H1 (cell line): ENCODE measurements around the gene PPP1R18. TPM values are rescaled to one million over a fixed set of nuclear protein-coding genes. Genes with fewer than 3 reads are reported as not detected.

Source experiments
- CTCF ChIA-PET: fragments of 300-600 bp; sonication (Branson Sonifier 250); formaldehyde crosslinking; loops from one replicate; lab custom pipeline; 2021; ENCODE audit not compliant: partially characterized antibody; lab: Charles Lee
- POLR2A ChIA-PET: fragments of 300-600 bp; sonication (Branson Sonifier 250); formaldehyde crosslinking; loops from one replicate; lab custom pipeline; 2021; ENCODE audit warnings: inconsistent platforms; ENCODE audit not compliant: partially characterized antibody; lab: Charles Lee
- DNase-seq, 2 experiments: peaks; one replicate each; pipeline versions ENCODE4 v3.0.0 to v3.0.0-alpha.2; 2010 to 2022; ENCODE audit warnings: low spot score in 2 of 2, low read depth in 1 of 2, mixed read lengths in 1 of 2
- FAIRE-seq: peaks from 2 replicates; lab custom pipeline; 2011; peaks lifted over from hg19 to GRCh38; lab: Jason Lieb, UNC
- H2AFZ ChIP-seq: 2 replicates; pipeline ENCODE4 v1.8.1; 2012; ENCODE audit warnings: low read length, inconsistent platforms
- H2AK5ac ChIP-seq: 2 replicates; pipeline ENCODE4 v1.6.1; 2013; ENCODE audit warnings: low read depth, low read length
- H2BK120ac ChIP-seq: replicated peaks from 2 replicates; pipeline ENCODE3; 2013; ENCODE audit warnings: low read depth, low read length, inconsistent platforms
- H2BK12ac ChIP-seq: 2 replicates; pipeline ENCODE4 v1.6.1; 2013; ENCODE audit warnings: low read depth, low read length
- H2BK15ac ChIP-seq: 2 replicates; pipeline ENCODE4 v1.6.1; 2013; ENCODE audit warnings: low read length
- H2BK20ac ChIP-seq: 2 replicates; pipeline ENCODE4 v1.6.1; 2013; ENCODE audit warnings: low read length
- H2BK5ac ChIP-seq: 2 replicates; pipeline ENCODE4 v1.6.1; 2013; ENCODE audit warnings: low read depth, low read length
- H3K14ac ChIP-seq: 2 replicates; pipeline ENCODE4 v1.6.1; 2013; ENCODE audit warnings: inconsistent platforms; ENCODE audit not compliant: insufficient read length
- H3K18ac ChIP-seq: 2 replicates; pipeline ENCODE4 v1.6.1; 2013; ENCODE audit warnings: low read length; ENCODE audit errors: extremely low read depth
- H3K23ac ChIP-seq: 2 replicates; pipeline ENCODE4 v1.6.1; 2013; ENCODE audit warnings: inconsistent platforms; ENCODE audit not compliant: insufficient read length
- H3K23me2 ChIP-seq: 2 replicates; pipeline ENCODE4 v1.6.1; 2013; ENCODE audit warnings: low read depth, low read length
- H3K27ac ChIP-seq: 2 replicates; pipeline ENCODE4 v1.6.1; 2011; ENCODE audit warnings: low read depth, low read length, inconsistent platforms
- H3K27me3 ChIP-seq, 4 experiments: replicated peaks in 1 of 4; 1 replicate in 1 of 4; 2 replicates in 3 of 4; pipeline versions ENCODE4 v1.6.1 to v1.8.1; 2011 to 2013; ENCODE audit warnings: low read length in 3 of 4, mild to moderate bottlenecking in 3 of 4, inconsistent platforms in 2 of 4, mixed read lengths in 2 of 4, moderate library complexity in 1 of 4; ENCODE audit not compliant: control insufficient read depth in 3 of 4, insufficient read depth in 3 of 4; ENCODE audit errors: extremely low read depth in 1 of 4
- H3K36me3 ChIP-seq, 4 experiments: 2 replicates each; pipeline versions ENCODE4 v1.6.1 to v1.8.1; 2011 to 2013; ENCODE audit warnings: mild to moderate bottlenecking in 4 of 4, low read length in 3 of 4, moderate library complexity in 2 of 4, control low read depth in 1 of 4, inconsistent platforms in 1 of 4; ENCODE audit not compliant: insufficient read depth in 4 of 4, control insufficient read depth in 2 of 4
- H3K4ac ChIP-seq: replicated peaks from 2 replicates; pipeline ENCODE3; 2013; ENCODE audit warnings: low read length, low read depth, mixed read lengths, inconsistent platforms; ENCODE audit not compliant: insufficient read length
- H3K4me1 ChIP-seq, 4 experiments: replicated peaks in 1 of 4; 1 replicate in 1 of 4; 2 replicates in 3 of 4; pipeline versions ENCODE4 v1.6.1 to v1.8.1; 2011 to 2013; ENCODE audit warnings: low read length in 3 of 4, inconsistent platforms in 2 of 4, mixed read lengths in 1 of 4; ENCODE audit not compliant: insufficient read depth in 4 of 4, control insufficient read depth in 3 of 4
- H3K4me2 ChIP-seq, 2 experiments: 2 replicates each; pipeline versions ENCODE4 v1.6.1 to v1.8.1; 2011 to 2013; ENCODE audit warnings: low read depth in 2 of 2, low read length in 2 of 2, control low read depth in 1 of 2, inconsistent platforms in 1 of 2, mild to moderate bottlenecking in 1 of 2; ENCODE audit not compliant: insufficient read depth in 1 of 2
- H3K4me3 ChIP-seq, 4 experiments: fragments of 200-600, 300-600 bp in 1 of 4; sonication (generic), shearing (Covaris generic), sonication (Bioruptor Twin) in 1 of 4; 2 replicates each; pipeline versions ENCODE4 v1.5.1 to v1.8.1; 2011 to 2016; ENCODE audit warnings: low read length in 4 of 4, low read depth in 3 of 4, control low read depth in 2 of 4, inconsistent platforms in 2 of 4, mild to moderate bottlenecking in 2 of 4, mixed read lengths in 1 of 4, moderate library complexity in 1 of 4; ENCODE audit not compliant: insufficient read depth in 2 of 4; ENCODE audit errors: extremely low read depth in 1 of 4
- H3K56ac ChIP-seq: replicated peaks from 2 replicates; pipeline ENCODE3; 2013; ENCODE audit warnings: low read depth, mild to moderate bottlenecking, mixed read lengths, low read length, inconsistent platforms; ENCODE audit not compliant: insufficient read length
- H3K79me1 ChIP-seq: 2 replicates; pipeline ENCODE4 v1.6.1; 2013; ENCODE audit warnings: low read depth, low read length, control low read depth
- H3K79me2 ChIP-seq, 2 experiments: 2 replicates each; pipeline versions ENCODE4 v1.6.1 to v1.8.1; 2012 to 2013; ENCODE audit warnings: low read length in 2 of 2, mild to moderate bottlenecking in 2 of 2, inconsistent platforms in 1 of 2; ENCODE audit not compliant: insufficient read depth in 2 of 2, control insufficient read depth in 1 of 2
- H3K9ac ChIP-seq, 4 experiments: replicated peaks in 1 of 4; 1 replicate in 1 of 4; 2 replicates in 3 of 4; pipeline versions ENCODE4 v1.6.1 to v1.8.1; 2011 to 2013; ENCODE audit warnings: low read depth in 3 of 4, low read length in 3 of 4, control low read depth in 2 of 4, mild to moderate bottlenecking in 2 of 4, moderate library complexity in 2 of 4, inconsistent platforms in 1 of 4; ENCODE audit errors: extremely low read depth in 1 of 4
- H3K9me3 ChIP-seq, 2 experiments: 2 replicates each; pipeline versions ENCODE4 v1.6.1 to v1.8.1; 2012 to 2013; ENCODE audit warnings: mild to moderate bottlenecking in 2 of 2, moderate library complexity in 2 of 2, control low read depth in 1 of 2, inconsistent platforms in 1 of 2, low read depth in 1 of 2, low read length in 1 of 2, mixed read lengths in 1 of 2; ENCODE audit not compliant: insufficient read depth in 2 of 2
- H4K20me1 ChIP-seq, 2 experiments: replicated peaks in 1 of 2; 2 replicates each; pipeline versions ENCODE3 to v1.8.1; 2011 to 2013; ENCODE audit warnings: inconsistent platforms in 2 of 2, low read length in 2 of 2, mild to moderate bottlenecking in 1 of 2; ENCODE audit not compliant: insufficient read depth in 2 of 2, control insufficient read depth in 1 of 2
- H4K5ac ChIP-seq: 2 replicates; pipeline ENCODE4 v1.6.1; 2013; ENCODE audit warnings: low read length, low read depth, mixed read lengths, inconsistent platforms; ENCODE audit not compliant: insufficient read length
- H4K8ac ChIP-seq: 2 replicates; pipeline ENCODE4 v1.8.0; 2013; ENCODE audit warnings: mild to moderate bottlenecking, moderate library complexity, low read length, inconsistent platforms; ENCODE audit not compliant: insufficient read depth; ENCODE audit errors: extremely low read depth
- H4K91ac ChIP-seq: replicated peaks from 2 replicates; pipeline ENCODE3; 2013; ENCODE audit warnings: low read length, mixed read lengths, inconsistent platforms; ENCODE audit not compliant: insufficient read length
- CHD1 ChIP-seq: IDR thresholded peaks from 2 replicates; pipeline ENCODE4 v1.6.1; 2012; ENCODE audit warnings: low read depth, low read length, improper control_type of control experiment
- CHD2 ChIP-seq: IDR thresholded peaks from 2 replicates; pipeline ENCODE4 v1.6.1; 2012; ENCODE audit warnings: low read length, improper control_type of control experiment
- E2F6 ChIP-seq: IDR thresholded peaks from 2 replicates; pipeline ENCODE4 v1.6.1; 2012; ENCODE audit warnings: inconsistent platforms
- EZH2 ChIP-seq: fragments of 200-600 bp; sonication (generic); IDR thresholded peaks from 2 replicates; pipeline ENCODE4 v1.7.1; 2012; ENCODE audit warnings: low read depth, mild to moderate bottlenecking, moderate library complexity, low read length, inconsistent platforms; ENCODE audit not compliant: severe bottlenecking
- KDM4A ChIP-seq: IDR thresholded peaks from one replicate; pipeline ENCODE4 v1.7.1; 2012; ENCODE audit warnings: low read depth, mild to moderate bottlenecking, moderate library complexity, low read length, inconsistent platforms; ENCODE audit not compliant: severe bottlenecking
- MAX ChIP-seq: IDR thresholded peaks from 2 replicates; pipeline ENCODE4 v1.6.1; 2012; ENCODE audit warnings: inconsistent platforms
- RBBP5 ChIP-seq: IDR thresholded peaks from 2 replicates; pipeline ENCODE4 v1.7.1; 2012; ENCODE audit warnings: low read depth, mild to moderate bottlenecking, inconsistent platforms, low read length, moderate library complexity, borderline replicate concordance
- RFX5 ChIP-seq: IDR thresholded peaks from 2 replicates; pipeline ENCODE4 v1.6.1; 2011; ENCODE audit warnings: low read depth, low read length, improper control_type of control experiment, borderline replicate concordance
- RNF2 ChIP-seq: fragments of 200-900, 300-1000 bp; sonication (generic); IDR thresholded peaks from 2 replicates; pipeline ENCODE4 v1.7.1; 2016; ENCODE audit warnings: borderline replicate concordance, low read depth, mild to moderate bottlenecking, antibody characterized with exemption, low read length; ENCODE audit not compliant: poor library complexity, severe bottlenecking; ENCODE audit errors: missing control alignments
- SP2 ChIP-seq: IDR thresholded peaks from 2 replicates; pipeline ENCODE4 v1.6.1; 2012; ENCODE audit warnings: mild to moderate bottlenecking, low read length, inconsistent platforms
- SRF ChIP-seq: IDR thresholded peaks from 2 replicates; pipeline ENCODE4 v1.6.1; 2011; ENCODE audit warnings: mild to moderate bottlenecking, low read depth, low read length, moderate library complexity
- WGBS, 2 experiments: shearing (Covaris generic) in 1 of 2; methylation state at CpG; one replicate each; pipeline versions ENCODE4 v1.1.6 to v1.1.7; 2013 to 2015; ENCODE audit warnings: low lambda C conversion rate in 2 of 2, mixed read lengths in 2 of 2, inconsistent platforms in 1 of 2, low coverage in 1 of 2, missing lambda C conversion rate in 1 of 2; ENCODE audit not compliant: insufficient replicate concordance in 2 of 2, insufficient coverage in 1 of 2, insufficient read length in 1 of 2; ENCODE audit errors: extremely low coverage in 1 of 2, missing lambda C conversion rate in 1 of 2; 5-methylcytosine and 5-hydroxymethylcytosine counted together
- polyA plus RNA-seq, 7 experiments: library from polyadenylated mRNA; depleted of rRNA in 3 of 7; stranded (reverse) in 5 of 7; unstranded in 2 of 7; fragments of >200 nt in 5 of 7; fragments of 200-250 nt in 2 of 7; gene quantifications; 1 replicate in 5 of 7; 2 replicates in 1 of 7; 4 replicates in 1 of 7; pipeline versions ENCODE4 v1.2.1 to v1.2.3, GENCODE V29; 2011 to 2013; ENCODE audit warnings: missing spikeins in 2 of 7, mixed read lengths in 2 of 7
- total RNA-seq: library from RNA; stranded (reverse); fragmentation: NEBNext Ultra II Directional; extraction: Animal tissue kit (Norgen Biotek cat#: 25700); gene quantifications from 2 replicates; pipeline ENCODE4 v1.2.1, GENCODE V29; 2021

The PPP1R18 gene
- total and polyA plus RNA-seq, 2 of the 8 experiments (the other 6 are each of a cell fraction or from before 2014, with no cell fraction given), result 25.1 to 29.1 TPM

- no peak overlapping the region for H2BK20ac ChIP-seq
- no peak overlapping the region for H2BK12ac ChIP-seq
- no peak overlapping the region for H3K56ac ChIP-seq
- no peak overlapping the region for H2AFZ ChIP-seq
- no peak overlapping the region for H4K91ac ChIP-seq
- no peak overlapping the region for H2BK5ac ChIP-seq
- H3K36me3 ChIP-seq, result peaks cover 27 to 56% (median 42%) of the 10 kb centered on the region in 4 experiments
- no peak overlapping the region for H3K23ac ChIP-seq
- H3K4ac ChIP-seq, result no peak overlapping the region
- no peaks in the 10 kb centered on the region for H3K27me3 ChIP-seq
- no peaks in the 10 kb centered on the region for H3K79me1 ChIP-seq
- no peak overlapping the region for H4K8ac ChIP-seq
- H4K20me1 ChIP-seq, result peaks cover 10 to 22% of the 10 kb centered on the region in 2 experiments
- no peak for FAIRE-seq
- H3K4me1 ChIP-seq, result peaks cover 0 to 4% (median 0%) of the 10 kb centered on the region in 4 experiments; a peak in 1 of 7 replicates
- no peak overlapping the region for H3K27ac ChIP-seq
- H2BK120ac ChIP-seq, result no peak overlapping the region
- peaks cover 6 to 37% of the 10 kb centered on the region in 2 experiments for H3K79me2 ChIP-seq
- no peak overlapping the region for H2AK5ac ChIP-seq
- no peak overlapping the region for H3K4me2 ChIP-seq
- H2BK15ac ChIP-seq, result no peak overlapping the region
- no peak for DNase-seq
- peaks cover 3% of the 10 kb centered on the region; the same call in 1 of the 2 replicates for H3K23me2 ChIP-seq
- ChIA-PET CTCF (interaction anchor here (0.7 to 11.8 kb wide), 7 partner anchors 7 to 450 kb away, joined by 3 to 147 read pairs (median 19); partner anchors contain the start of gene DHX16), POLR2A (interaction anchor here (0.7 to 35.9 kb wide), 22 partner anchors 8 to 230 kb away, joined by 3 to 732 read pairs (median 4); partner anchors contain the start of genes ATAT1, DDR1, DHX16 and FLOT1)
- H3K14ac ChIP-seq, result no peak overlapping the region
- H3K9ac ChIP-seq, result no peak overlapping the region
- H4K5ac ChIP-seq, result no peak overlapping the region
- WGBS, 2 experiments, result 95% methylated on average over 5 of the region's 6 CpGs; no CpG with 5 or more reads in 1 of the 2 experiments
- no peaks in the 10 kb centered on the region for H3K9me3 ChIP-seq
- H3K4me3 ChIP-seq, result no peak overlapping the region
- H3K18ac ChIP-seq, result no peak overlapping the region
- TF ChIP-seq E2F6 (no peak), EZH2 (no peak), SRF (no peak), RNF2 (no peak), SP2 (no peak), RFX5 (no peak), KDM4A (no peak), MAX (no peak), RBBP5 (no peak), CHD1 (no peak), CHD2 (no peak)
Observed at GRCh38 chr6:30724906-30725667, 38.6 kb upstream of the PPP1R18 start.
